Measurements from ENCODE around the gene SBNO2.

- TF ChIP-seq CTCF (IDR thresholded peaks at IDR 0.05) (no peak), YY1 (IDR thresholded peaks at IDR 0.05; ENCODE audit: low read depth) (no peak), POLR2AphosphoS5 (IDR thresholded peaks at IDR 0.05; ENCODE audit: low read depth, low read length) (no peak), RXRA (IDR thresholded peaks at IDR 0.05; ENCODE audit: borderline replicate concordance, low read depth) (no peak), JUND (IDR thresholded peaks at IDR 0.05) (no peak), PBX3 (IDR thresholded peaks at IDR 0.05) (no peak), MXI1 (IDR thresholded peaks at IDR 0.05; ENCODE audit: low read depth, low read length) (no peak)
- TF ChIP-seq, protein P1, sequence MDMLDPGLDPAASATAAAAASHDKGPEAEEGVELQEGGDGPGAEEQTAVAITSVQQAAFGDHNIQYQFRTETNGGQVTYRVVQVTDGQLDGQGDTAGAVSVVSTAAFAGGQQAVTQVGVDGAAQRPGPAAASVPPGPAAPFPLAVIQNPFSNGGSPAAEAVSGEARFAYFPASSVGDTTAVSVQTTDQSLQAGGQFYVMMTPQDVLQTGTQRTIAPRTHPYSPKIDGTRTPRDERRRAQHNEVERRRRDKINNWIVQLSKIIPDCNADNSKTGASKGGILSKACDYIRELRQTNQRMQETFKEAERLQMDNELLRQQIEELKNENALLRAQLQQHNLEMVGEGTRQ (IDR thresholded peaks at IDR 0.05; ENCODE audit: borderline replicate concordance, low read depth, low read length) = no peak
Measured at GRCh38 chr19:1123885-1124677, 50.0 kb downstream of the SBNO2 start.

All from SK-N-SH (cell line).